Endothelial cell of umbilical vein (primary cell): Measurements from ENCODE around the gene SPTBN5.

ENCODE experiments used
- CTCF ChIP-seq, 2 donors: IDR thresholded peaks; 1 replicate in 1 of 2; 2 replicates in 1 of 2; pipeline ENCODE4 v1.5.1; 2011; ENCODE audit warnings: low read length in 2 of 2, mild to moderate bottlenecking in 2 of 2, moderate library complexity in 2 of 2, control low read depth in 1 of 2, inconsistent platforms in 1 of 2, low read depth in 1 of 2; ENCODE audit not compliant: insufficient read depth in 1 of 2; ENCODE audit errors: extremely low read depth in 1 of 2
- EZH2 ChIP-seq: IDR thresholded peaks from 2 replicates; pipeline ENCODE4 v1.6.1; 2012; ENCODE audit warnings: borderline replicate concordance, low read depth, mild to moderate bottlenecking, moderate library complexity, low read length, inconsistent platforms; ENCODE audit not compliant: severe bottlenecking
- FOS ChIP-seq: IDR thresholded peaks from 2 replicates; pipeline ENCODE4 v1.6.1; 2011; ENCODE audit warnings: mild to moderate bottlenecking, low read length, moderate library complexity, borderline replicate concordance; ENCODE audit not compliant: insufficient read depth
- GATA2 ChIP-seq: IDR thresholded peaks from 2 replicates; pipeline ENCODE4 v1.7.0; 2011; ENCODE audit warnings: low read depth, mild to moderate bottlenecking, moderate library complexity, mixed read lengths, low read length; ENCODE audit not compliant: insufficient read length, insufficient read depth
- JUN ChIP-seq: IDR thresholded peaks from 2 replicates; pipeline ENCODE4 v1.6.1; 2011; ENCODE audit warnings: borderline replicate concordance, low read depth; ENCODE audit not compliant: insufficient read length, insufficient read depth
- POLR2A ChIP-seq: IDR thresholded peaks from 2 replicates; pipeline ENCODE4 v1.6.1; 2012; ENCODE audit warnings: low read depth, mild to moderate bottlenecking, control low read depth, low read length
- POLR2AphosphoS5 ChIP-seq: IDR thresholded peaks from 2 replicates; pipeline ENCODE4 v1.6.1; 2012; ENCODE audit warnings: low read depth, mild to moderate bottlenecking, control low read depth, low read length, moderate library complexity; ENCODE audit not compliant: insufficient read depth
- TF ChIP-seq, protein P1 (sequence below): IDR thresholded peaks from 2 replicates; pipeline ENCODE4 v1.6.1; 2011; ENCODE audit not compliant: insufficient read depth, insufficient read length

- TF ChIP-seq POLR2A (no peak), CTCF (IDR thresholded peaks at IDR 0.05; ENCODE audit: extremely low read depth in 1 of 2, insufficient read depth in 1 of 2, low read depth in 1 of 2, low read length in 2 of 2) (no peak), POLR2AphosphoS5 (no peak), JUN (no peak), EZH2 (no peak), FOS (no peak), GATA2 (no peak)
- TF ChIP-seq, protein P1, sequence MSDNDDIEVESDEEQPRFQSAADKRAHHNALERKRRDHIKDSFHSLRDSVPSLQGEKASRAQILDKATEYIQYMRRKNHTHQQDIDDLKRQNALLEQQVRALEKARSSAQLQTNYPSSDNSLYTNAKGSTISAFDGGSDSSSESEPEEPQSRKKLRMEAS = no peak
These were observed 8.5 kb downstream of the SPTBN5 start for GRCh38 chr15:41885321-41885720.
